ENCODE data around the gene WDR27. TPM values are rescaled to one million over a fixed set of nuclear protein-coding genes. Genes with fewer than 3 reads are reported as not detected.

WDR27 gene
- total and polyA plus RNA-seq, 4 donors: 4.5 to 58.7 (median 40.4) TPM

GRCh38 chr6:169675011-169675410, 26.8 kb downstream of the WDR27 start:
- intact Hi-C loops (cut with DNase I): no loop called here
- Histone ChIP-seq H3K36me3 (ENCODE audit: control insufficient read depth in 1 of 2, insufficient read depth in 2 of 2, low read length in 1 of 2) (peaks cover 0 to 2% of the 10 kb centered on the region in 2 donors), H3K4me3 (ENCODE audit: low read length in 2 of 2) (no peak overlapping the region), H3K27ac (ENCODE audit: low read depth in 1 of 2, low read length in 2 of 2) (no peak overlapping the region), H3K27me3 (ENCODE audit: control insufficient read depth in 1 of 2, insufficient read depth in 2 of 2, low read length in 1 of 2) (no peaks in the 10 kb centered on the region), H3K9me3 (ENCODE audit: control insufficient read depth, low read length) (no peaks in the 10 kb centered on the region), H3K4me1 (ENCODE audit: control insufficient read depth in 1 of 2, insufficient read depth in 2 of 2, low read length in 2 of 2) (no peaks in the 10 kb centered on the region)
- ATAC-seq (ENCODE audit: low FRiP score): no peak
- WGBS, 2 donors: 94% methylated on average over 3 of the region's 3 CpGs
- no peak for DNase-seq

GRCh38 chr6:169671563-169671962, 30.3 kb downstream of the WDR27 start:
- H3K4me3 ChIP-seq (ENCODE audit: low read length in 2 of 2): no peak overlapping the region
- intact Hi-C loops (cut with DNase I): no loop called here
- H3K36me3 ChIP-seq (ENCODE audit: control insufficient read depth in 1 of 2, insufficient read depth in 2 of 2, low read length in 1 of 2): peaks cover 0 to 4% of the 10 kb centered on the region in 2 donors

GRCh38 chr6:169669889-169670288, 31.9 kb downstream of the WDR27 start:
- ATAC-seq (ENCODE audit: low FRiP score): no peak
- Histone ChIP-seq H3K27ac (ENCODE audit: low read depth in 1 of 2, low read length in 2 of 2) (no peak overlapping the region), H3K36me3 (ENCODE audit: control insufficient read depth in 1 of 2, insufficient read depth in 2 of 2, low read length in 1 of 2) (peaks cover 0 to 5% of the 10 kb centered on the region in 2 donors), H3K27me3 (ENCODE audit: control insufficient read depth in 1 of 2, insufficient read depth in 2 of 2, low read length in 1 of 2) (no peaks in the 10 kb centered on the region), H3K4me1 (ENCODE audit: control insufficient read depth in 1 of 2, insufficient read depth in 2 of 2, low read length in 2 of 2) (no peaks in the 10 kb centered on the region), H3K9me3 (ENCODE audit: control insufficient read depth, low read length) (no peaks in the 10 kb centered on the region), H3K4me3 (ENCODE audit: low read length in 2 of 2) (no peak overlapping the region)
- intact Hi-C loops (cut with DNase I): no loop called here
- no peak for DNase-seq
- 65 to 70% methylated on average over 7 of the region's 7 CpGs for WGBS, 2 donors

More at GRCh38 chr6:169671563-169671962, 30.3 kb downstream of the WDR27 start:
- WGBS, 2 donors: 95 to 97% methylated on average over 5 of the region's 5 CpGs
- ATAC-seq (ENCODE audit: low FRiP score): peak; percentile 22
- H3K27me3 ChIP-seq (ENCODE audit: control insufficient read depth in 1 of 2, insufficient read depth in 2 of 2, low read length in 1 of 2): no peaks in the 10 kb centered on the region
- H3K9me3 ChIP-seq (ENCODE audit: control insufficient read depth, low read length): no peaks in the 10 kb centered on the region
- no peak overlapping the region for H3K27ac ChIP-seq (ENCODE audit: low read depth in 1 of 2, low read length in 2 of 2)
- no peak for DNase-seq
- no peaks in the 10 kb centered on the region for H3K4me1 ChIP-seq (ENCODE audit: control insufficient read depth in 1 of 2, insufficient read depth in 2 of 2, low read length in 2 of 2)

- intact Hi-C loops (cut with DNase I): no loop called here
- no peak overlapping the region for H3K4me3 ChIP-seq (ENCODE audit: low read length in 2 of 2)
- no peak for ATAC-seq (ENCODE audit: low FRiP score)
- no peaks in the 10 kb centered on the region for H3K27me3 ChIP-seq (ENCODE audit: control insufficient read depth in 1 of 2, insufficient read depth in 2 of 2, low read length in 1 of 2)
- H3K9me3 ChIP-seq (ENCODE audit: control insufficient read depth, low read length): no peaks in the 10 kb centered on the region
- WGBS, 2 donors: 85 to 87% methylated on average over 6 of the region's 6 CpGs
- no peak overlapping the region for H3K27ac ChIP-seq (ENCODE audit: low read depth in 1 of 2, low read length in 2 of 2)
- no peak for DNase-seq
- peaks cover 0 to 5% of the 10 kb centered on the region in 2 donors for H3K36me3 ChIP-seq (ENCODE audit: control insufficient read depth in 1 of 2, insufficient read depth in 2 of 2, low read length in 1 of 2)
- no peaks in the 10 kb centered on the region for H3K4me1 ChIP-seq (ENCODE audit: control insufficient read depth in 1 of 2, insufficient read depth in 2 of 2, low read length in 2 of 2)
Measured at GRCh38 chr6:169669147-169669546, 32.7 kb downstream of the WDR27 start.

- WGBS, 2 donors: 85 to 88% methylated on average over 15 of the region's 15 CpGs
- H3K9me3 ChIP-seq (ENCODE audit: control insufficient read depth, low read length): no peaks in the 10 kb centered on the region
- no peaks in the 10 kb centered on the region for H3K27me3 ChIP-seq (ENCODE audit: control insufficient read depth in 1 of 2, insufficient read depth in 2 of 2, low read length in 1 of 2)
- H3K36me3 ChIP-seq (ENCODE audit: control insufficient read depth in 1 of 2, insufficient read depth in 2 of 2, low read length in 1 of 2): peaks cover 0 to 8% of the 10 kb centered on the region in 2 donors
- H3K27ac ChIP-seq (ENCODE audit: low read depth in 1 of 2, low read length in 2 of 2): no peak overlapping the region
- no peaks in the 10 kb centered on the region for H3K4me1 ChIP-seq (ENCODE audit: control insufficient read depth in 1 of 2, insufficient read depth in 2 of 2, low read length in 2 of 2)
- intact Hi-C loops (cut with DNase I): no loop called here
- no peak overlapping the region for H3K4me3 ChIP-seq (ENCODE audit: low read length in 2 of 2)
- ATAC-seq (ENCODE audit: low FRiP score) (no peak), DNase-seq (no peak)
Measured at GRCh38 chr6:169668203-169668847, 33.5 kb downstream of the WDR27 start.

GRCh38 chr6:169667716-169668115, 34.1 kb downstream of the WDR27 start:
- no peak for DNase-seq
- Histone ChIP-seq H3K9me3 (ENCODE audit: control insufficient read depth, low read length) (no peaks in the 10 kb centered on the region), H3K27me3 (ENCODE audit: control insufficient read depth in 1 of 2, insufficient read depth in 2 of 2, low read length in 1 of 2) (no peaks in the 10 kb centered on the region), H3K4me1 (ENCODE audit: control insufficient read depth in 1 of 2, insufficient read depth in 2 of 2, low read length in 2 of 2) (no peaks in the 10 kb centered on the region), H3K27ac (ENCODE audit: low read depth in 1 of 2, low read length in 2 of 2) (no peak overlapping the region), H3K4me3 (ENCODE audit: low read length in 2 of 2) (no peak overlapping the region), H3K36me3 (ENCODE audit: control insufficient read depth in 1 of 2, insufficient read depth in 2 of 2, low read length in 1 of 2) (peaks cover 0 to 8% of the 10 kb centered on the region in 2 donors)
- intact Hi-C loops (cut with DNase I): no loop called here
- 96% methylated on average over 27 of the region's 27 CpGs for WGBS, 2 donors
- ATAC-seq (ENCODE audit: low FRiP score): no peak

GRCh38 chr6:169666441-169666840, 35.4 kb downstream of the WDR27 start:
- WGBS, 2 donors: 96 to 97% methylated on average over 18 of the region's 18 CpGs
- intact Hi-C loops (cut with DNase I): no loop called here
- Histone ChIP-seq H3K4me3 (ENCODE audit: low read length in 2 of 2) (no peak overlapping the region), H3K27me3 (ENCODE audit: control insufficient read depth in 1 of 2, insufficient read depth in 2 of 2, low read length in 1 of 2) (no peaks in the 10 kb centered on the region), H3K4me1 (ENCODE audit: control insufficient read depth in 1 of 2, insufficient read depth in 2 of 2, low read length in 2 of 2) (no peaks in the 10 kb centered on the region), H3K36me3 (ENCODE audit: control insufficient read depth in 1 of 2, insufficient read depth in 2 of 2, low read length in 1 of 2) (peaks cover 0 to 8% of the 10 kb centered on the region in 2 donors), H3K27ac (ENCODE audit: low read depth in 1 of 2, low read length in 2 of 2) (no peak overlapping the region), H3K9me3 (ENCODE audit: control insufficient read depth, low read length) (no peaks in the 10 kb centered on the region)
- ATAC-seq (ENCODE audit: low FRiP score) (no peak), DNase-seq (no peak)

- Histone ChIP-seq H3K4me1 (ENCODE audit: control insufficient read depth in 1 of 2, insufficient read depth in 2 of 2, low read length in 2 of 2) (no peaks in the 10 kb centered on the region), H3K4me3 (ENCODE audit: low read length in 2 of 2) (no peak overlapping the region), H3K27me3 (ENCODE audit: control insufficient read depth in 1 of 2, insufficient read depth in 2 of 2, low read length in 1 of 2) (no peaks in the 10 kb centered on the region), H3K36me3 (ENCODE audit: control insufficient read depth in 1 of 2, insufficient read depth in 2 of 2, low read length in 1 of 2) (peaks cover 0 to 8% of the 10 kb centered on the region in 2 donors), H3K27ac (ENCODE audit: low read depth in 1 of 2, low read length in 2 of 2) (no peak overlapping the region), H3K9me3 (ENCODE audit: control insufficient read depth, low read length) (no peaks in the 10 kb centered on the region)
- ATAC-seq (ENCODE audit: low FRiP score) (no peak), DNase-seq (no peak)
- WGBS, 2 donors: 83 to 86% methylated on average over 9 of the region's 9 CpGs
- intact Hi-C loops (cut with DNase I): no loop called here
Measured at GRCh38 chr6:169665289-169665688, 36.5 kb downstream of the WDR27 start.

- ATAC-seq (ENCODE audit: low FRiP score) (no peak), DNase-seq (no peak)
- 94 to 95% methylated on average over 14 of the region's 14 CpGs for WGBS, 2 donors
- H3K4me1 ChIP-seq (ENCODE audit: control insufficient read depth in 1 of 2, insufficient read depth in 2 of 2, low read length in 2 of 2): no peaks in the 10 kb centered on the region
- intact Hi-C loops (cut with DNase I): no loop called here
- no peak overlapping the region for H3K27ac ChIP-seq (ENCODE audit: low read depth in 1 of 2, low read length in 2 of 2)
- H3K4me3 ChIP-seq (ENCODE audit: low read length in 2 of 2): no peak overlapping the region
- H3K9me3 ChIP-seq (ENCODE audit: control insufficient read depth, low read length): no peaks in the 10 kb centered on the region
- H3K27me3 ChIP-seq (ENCODE audit: control insufficient read depth in 1 of 2, insufficient read depth in 2 of 2, low read length in 1 of 2): no peaks in the 10 kb centered on the region
- H3K36me3 ChIP-seq (ENCODE audit: control insufficient read depth in 1 of 2, insufficient read depth in 2 of 2, low read length in 1 of 2): peaks cover 0 to 8% of the 10 kb centered on the region in 2 donors
Measured at GRCh38 chr6:169664227-169664626, 37.6 kb downstream of the WDR27 start.
